Vagina (tissue), 2 donors: Measurements from ENCODE around the gene ZDHHC1. TPM values are rescaled to one million over a fixed set of nuclear protein-coding genes. Genes with fewer than 3 reads are reported as not detected.

Experiments used
- DNase-seq, 2 donors: peaks; one replicate each; pipeline ENCODE4 v3.0.0-alpha.2; 2017; ENCODE audit errors: extremely low spot score in 2 of 2
- H3K27ac ChIP-seq: fragments of 200-600 bp; sonication (generic); one replicate; pipeline ENCODE4 v1.5.1; 2019
- H3K27me3 ChIP-seq: fragments of 200-600 bp; sonication (generic); one replicate; pipeline ENCODE4 v1.5.1; 2019
- H3K36me3 ChIP-seq, 2 donors: fragments of 200-600 bp; sonication (generic); one replicate each; pipeline ENCODE4 v1.5.1; 2017 to 2019
- H3K4me1 ChIP-seq: fragments of 200-600 bp; sonication (generic); one replicate; pipeline ENCODE4 v1.5.1; 2019
- H3K4me3 ChIP-seq, 2 donors: fragments of 200-600 bp; sonication (generic); 1 replicate in 1 of 2; 2 replicates in 1 of 2; pipeline ENCODE4 v1.5.1; 2016 to 2019
- H3K9me3 ChIP-seq: fragments of 200-600 bp; sonication (generic); one replicate; pipeline ENCODE4 v1.5.1; 2019
- CTCF ChIP-seq, 3 experiments: fragments of 450-650 bp in 2 of 3; fragments of 200-600 bp in 1 of 3; sonication (generic) in 1 of 3; IDR thresholded peaks; one replicate each; pipeline ENCODE4 v1.5.1; 2017 to 2019; ENCODE audit warnings: antibody characterized with exemption in 3 of 3, mild to moderate bottlenecking in 2 of 3, moderate library complexity in 2 of 3
- POLR2A ChIP-seq, 2 donors: fragments of 450-650 bp; IDR thresholded peaks; one replicate each; pipeline ENCODE4 v1.6.1; 2017; ENCODE audit warnings: antibody characterized with exemption in 2 of 2, mild to moderate bottlenecking in 2 of 2, moderate library complexity in 2 of 2
- POLR2AphosphoS5 ChIP-seq, 2 donors: sonication (generic); formaldehyde crosslinking; IDR thresholded peaks; one replicate each; pipeline ENCODE4 v1.9.0; 2017; ENCODE audit warnings: antibody characterized with exemption in 2 of 2, mild to moderate bottlenecking in 2 of 2, low read depth in 1 of 2; ENCODE audit not compliant: insufficient read depth in 1 of 2
- intact Hi-C: fragments of 100-400 bp; cut with DNase I; formaldehyde crosslinking; loops from one replicate; pipeline ENCODE4 v1.15.1; 2023
- total RNA-seq: library from RNA; depleted of rRNA; stranded (reverse); fragments of >200 nt; gene quantifications from one replicate; pipeline ENCODE4 v1.2.3, GENCODE V29; 2016

Gene ZDHHC1
- total RNA-seq, 1 donor from 2014 or later = 22.3 TPM

GRCh38 chr16:67428146-67428731 is 12.0 kb upstream of the ZDHHC1 start:
- Histone ChIP-seq H3K36me3 (no peaks in the 10 kb centered on the region), H3K27ac (peak overlapping the region; percentile 78), H3K9me3 (no peaks in the 10 kb centered on the region), H3K4me1 (peaks cover 60% of the 10 kb centered on the region), H3K4me3 (no peak overlapping the region), H3K27me3 (no peaks in the 10 kb centered on the region)
- TF ChIP-seq POLR2A (IDR thresholded peaks at IDR 0.05) (no peak), POLR2AphosphoS5 (IDR thresholded peaks at IDR 0.05; ENCODE audit: insufficient read depth in 1 of 2, low read depth in 1 of 2) (peak in 1 of 2 donors; percentile 33), CTCF (IDR thresholded peaks at IDR 0.05) (peak; percentile 48 to 87 (median 72))
- intact Hi-C loops = no loop called here
- no peak for DNase-seq

- H3K27me3 ChIP-seq = no peaks in the 10 kb centered on the region
- intact Hi-C loops = no loop called here
- H3K9me3 ChIP-seq = no peaks in the 10 kb centered on the region
- no peaks in the 10 kb centered on the region for H3K36me3 ChIP-seq
- TF ChIP-seq POLR2AphosphoS5 (IDR thresholded peaks at IDR 0.05; ENCODE audit: insufficient read depth in 1 of 2, low read depth in 1 of 2) = peak in 1 of 2 donors; percentile 17
- TF ChIP-seq CTCF (IDR thresholded peaks at IDR 0.05) = no peak
- TF ChIP-seq POLR2A (IDR thresholded peaks at IDR 0.05) = no peak
- no peak for DNase-seq
- H3K4me1 ChIP-seq = peaks cover 47% of the 10 kb centered on the region
- no peak overlapping the region for H3K4me3 ChIP-seq
- H3K27ac ChIP-seq = peak overlapping the region; percentile 78
These were observed 10.7 kb upstream of the ZDHHC1 start for GRCh38 chr16:67426950-67427349.

- no peak for TF ChIP-seq CTCF (IDR thresholded peaks at IDR 0.05)
- intact Hi-C loops = no loop called here
- no peak for DNase-seq
- H3K9me3 ChIP-seq = no peaks in the 10 kb centered on the region
- H3K27ac ChIP-seq = peak overlapping the region; percentile 78
- no peaks in the 10 kb centered on the region for H3K36me3 ChIP-seq
- H3K27me3 ChIP-seq = no peaks in the 10 kb centered on the region
- peaks cover 41% of the 10 kb centered on the region for H3K4me1 ChIP-seq
- H3K4me3 ChIP-seq = no peak overlapping the region
These were observed 9.7 kb upstream of the ZDHHC1 start for GRCh38 chr16:67426022-67426421.

- Histone ChIP-seq H3K27me3 (no peaks in the 10 kb centered on the region), H3K9me3 (no peaks in the 10 kb centered on the region), H3K36me3 (no peaks in the 10 kb centered on the region), H3K4me3 (no peak overlapping the region), H3K4me1 (peaks cover 37% of the 10 kb centered on the region), H3K27ac (peak overlapping the region; percentile 78)
- TF ChIP-seq POLR2A (IDR thresholded peaks at IDR 0.05) (no peak), POLR2AphosphoS5 (IDR thresholded peaks at IDR 0.05; ENCODE audit: insufficient read depth in 1 of 2, low read depth in 1 of 2) (no peak), CTCF (IDR thresholded peaks at IDR 0.05) (no peak)
- intact Hi-C loops = no loop called here
- DNase-seq = no peak
These were observed 9.3 kb upstream of the ZDHHC1 start for GRCh38 chr16:67425580-67425979.

GRCh38 chr16:67425061-67425460 is 8.8 kb upstream of the ZDHHC1 start:
- TF ChIP-seq POLR2AphosphoS5 (IDR thresholded peaks at IDR 0.05; ENCODE audit: insufficient read depth in 1 of 2, low read depth in 1 of 2) (no peak), POLR2A (IDR thresholded peaks at IDR 0.05) (no peak), CTCF (IDR thresholded peaks at IDR 0.05) (no peak)
- intact Hi-C loops = no loop called here
- peaks cover 32% of the 10 kb centered on the region for H3K4me1 ChIP-seq
- H3K4me3 ChIP-seq = no peak overlapping the region
- no peaks in the 10 kb centered on the region for H3K27me3 ChIP-seq
- H3K9me3 ChIP-seq = no peaks in the 10 kb centered on the region
- peak overlapping the region; percentile 26 for H3K27ac ChIP-seq
- DNase-seq = no peak
- H3K36me3 ChIP-seq = no peaks in the 10 kb centered on the region
